GM23338 (cell line): Measurements from ENCODE around the gene HHIPL1. TPM values are rescaled to one million over a fixed set of nuclear protein-coding genes. Genes with fewer than 3 reads are reported as not detected.

ENCODE experiments used
- ATAC-seq: fragments of 200-7000 bp; cut with Tn5 transposase; 3 replicates; pipeline ENCODE4 v1.9.1; 2020
- DNase-seq: peaks from one replicate; pipeline ENCODE4 v3.0.0-alpha.2; 2015; ENCODE audit warnings: low spot score
- H2AFZ ChIP-seq: fragments of 200-600 bp; sonication (generic); 2 replicates; pipeline ENCODE4 v1.8.0; 2016; ENCODE audit warnings: antibody characterized with exemption, mild to moderate bottlenecking, moderate library complexity
- H3F3A ChIP-seq: fragments of 200-600 bp; sonication (generic); replicated peaks from 2 replicates; pipeline ENCODE4 v1.8.0; 2017; ENCODE audit warnings: antibody characterized with exemption, mixed run types, low read depth
- H3K27ac ChIP-seq: fragments of 200-600 bp; sonication (generic); 2 replicates; pipeline ENCODE4 v1.6.1; 2016; ENCODE audit warnings: low read depth
- H3K27me3 ChIP-seq: fragments of 200-600 bp; sonication (generic); 2 replicates; pipeline ENCODE4 v1.8.0; 2016; ENCODE audit warnings: mild to moderate bottlenecking, mixed run types, moderate library complexity; ENCODE audit not compliant: insufficient read depth
- H3K36me3 ChIP-seq: fragments of 200-600 bp; sonication (generic); 2 replicates; pipeline ENCODE4 v1.8.0; 2016; ENCODE audit warnings: mild to moderate bottlenecking; ENCODE audit not compliant: insufficient read depth
- H3K4me1 ChIP-seq: fragments of 200-600 bp; sonication (generic); 2 replicates; pipeline ENCODE4 v1.8.0; 2016; ENCODE audit warnings: mild to moderate bottlenecking, moderate library complexity; ENCODE audit not compliant: insufficient read depth
- H3K4me2 ChIP-seq: fragments of 200-600 bp; sonication (generic); 2 replicates; pipeline ENCODE4 v1.7.1; 2017; ENCODE audit warnings: mixed run types
- H3K4me3 ChIP-seq: fragments of 200-600 bp; sonication (generic); 2 replicates; pipeline ENCODE4 v1.6.1; 2016; ENCODE audit warnings: mixed run types
- H3K79me2 ChIP-seq: fragments of 200-600 bp; sonication (generic); replicated peaks from 2 replicates; pipeline ENCODE4 v1.8.0; 2017; ENCODE audit warnings: mild to moderate bottlenecking; ENCODE audit not compliant: insufficient read depth
- H3K9me2 ChIP-seq: fragments of 200-600 bp; sonication (generic); 2 replicates; pipeline ENCODE4 v1.8.0; 2017; ENCODE audit not compliant: insufficient read depth
- H4K20me1 ChIP-seq: fragments of 200-600 bp; sonication (generic); replicated peaks from 2 replicates; pipeline ENCODE4 v1.8.0; 2017; ENCODE audit warnings: mild to moderate bottlenecking; ENCODE audit not compliant: insufficient read depth
- H3K27ac Mint-ChIP-seq: 2 replicates; pipeline ENCODE4 v1.8.0; 2020; ENCODE audit warnings: inconsistent platforms, mild to moderate bottlenecking, moderate library complexity, mixed read lengths
- H3K27me3 Mint-ChIP-seq: 3 replicates; pipeline ENCODE4 v1.8.0; 2022; ENCODE audit warnings: low read depth, mild to moderate bottlenecking, moderate library complexity, mixed read lengths, inconsistent platforms; ENCODE audit not compliant: insufficient read depth, poor library complexity
- H3K36me3 Mint-ChIP-seq: 3 replicates; pipeline ENCODE4 v1.8.0; 2021; ENCODE audit warnings: low read depth, mild to moderate bottlenecking, inconsistent platforms, moderate library complexity, mixed read lengths
- H3K4me1 Mint-ChIP-seq: 3 replicates; pipeline ENCODE4 v1.8.0; 2020; ENCODE audit warnings: mild to moderate bottlenecking, inconsistent platforms, mixed read lengths
- H3K4me3 Mint-ChIP-seq: 3 replicates; pipeline ENCODE4 v1.8.0; 2021; ENCODE audit warnings: moderate library complexity, mild to moderate bottlenecking, inconsistent platforms, mixed read lengths
- H3K9me3 Mint-ChIP-seq: 3 replicates; pipeline ENCODE4 v1.8.0; 2020; ENCODE audit warnings: moderate library complexity, mild to moderate bottlenecking, inconsistent platforms, mixed read lengths
- CREB1 ChIP-seq: fragments of 250-450 bp; sonication (Bioruptor Pico); IDR thresholded peaks from 2 replicates; pipeline ENCODE4 v1.5.0; 2020; ENCODE audit warnings: low read depth, mild to moderate bottlenecking, moderate library complexity
- ETS1 ChIP-seq: IDR thresholded peaks from 2 replicates; pipeline ENCODE4 v1.6.1; 2016; ENCODE audit warnings: antibody characterized with exemption
- EZH2 ChIP-seq: fragments of 200-600 bp; sonication (generic); IDR thresholded peaks from one replicate; pipeline ENCODE4 v1.8.0; 2017; ENCODE audit warnings: antibody characterized with exemption, mild to moderate bottlenecking, low read depth; ENCODE audit not compliant: unreplicated experiment
- EZH2phosphoT487 ChIP-seq: fragments of 200-600 bp; sonication (generic); IDR thresholded peaks from one replicate; pipeline ENCODE4 v1.8.1; 2018; ENCODE audit warnings: antibody characterized with exemption; ENCODE audit not compliant: unreplicated experiment
- JUNB ChIP-seq: IDR thresholded peaks from one replicate; pipeline ENCODE4 v1.6.1; 2016; ENCODE audit warnings: antibody characterized with exemption; ENCODE audit not compliant: unreplicated experiment
- POLR2AphosphoS5 ChIP-seq: IDR thresholded peaks from 2 replicates; pipeline ENCODE4 v1.6.1; 2016; ENCODE audit warnings: antibody characterized with exemption, low read depth
- STAT1 ChIP-seq: IDR thresholded peaks from one replicate; pipeline ENCODE4 v1.6.1; 2016; ENCODE audit warnings: antibody characterized with exemption; ENCODE audit not compliant: unreplicated experiment
- ZNF114 ChIP-seq: fragments of 250-450 bp; sonication (Bioruptor Pico); IDR thresholded peaks from 2 replicates; pipeline ENCODE4 v1.5.0; 2020; ENCODE audit warnings: mild to moderate bottlenecking, moderate library complexity
- ZNF331 ChIP-seq: fragments of 250-450 bp; sonication (Bioruptor Pico); IDR thresholded peaks from 2 replicates; pipeline ENCODE4 v1.5.0; 2020; ENCODE audit warnings: low read depth, mild to moderate bottlenecking, moderate library complexity
- ZNF462 ChIP-seq: fragments of 250-450 bp; sonication (Bioruptor Pico); IDR thresholded peaks from 2 replicates; pipeline ENCODE4 v1.5.0; 2020; ENCODE audit warnings: mild to moderate bottlenecking, moderate library complexity
- polyA plus RNA-seq: library from polyadenylated mRNA; unstranded; fragments of >200 nt; fragmentation: Nextera tagmentation; extraction: Ambion mirVana; gene quantifications from 2 replicates; pipeline ENCODE4 v1.2.1, GENCODE V29; 2016
- total RNA-seq: library from RNA; depleted of rRNA; stranded (reverse); fragments of >200 nt; shearing (Covaris generic); gene quantifications from 2 replicates; pipeline ENCODE4 v1.2.3, GENCODE V29; 2014
- TF ChIP-seq, protein P1 (sequence below), 2 experiments: fragments of 200-600 bp in 1 of 2; sonication (generic) in 1 of 2; conservative IDR thresholded peaks; 2 replicates each; pipeline versions ENCODE4 v1.5.1 to v1.6.1; 2016 to 2017; ENCODE audit warnings: antibody characterized with exemption in 2 of 2, low read depth in 2 of 2, mild to moderate bottlenecking in 2 of 2, moderate library complexity in 1 of 2
- TF ChIP-seq, protein P2 (sequence below): IDR thresholded peaks from one replicate; pipeline ENCODE4 v1.6.1; 2018; ENCODE audit warnings: antibody characterized with exemption; ENCODE audit not compliant: unreplicated experiment

HHIPL1 gene
- total and polyA plus RNA-seq, 2 experiments from 2014 or later, result 1.9 to 2.0 TPM

GRCh38 chr14:99678198-99678597 lies 33.3 kb downstream of the HHIPL1 start (continued):
- TF ChIP-seq ETS1, result no peak
- TF ChIP-seq EZH2phosphoT487, result no peak
- TF ChIP-seq ZNF331 (CRISPR knock-in tag), result no peak
- no peak for TF ChIP-seq JUNB
- TF ChIP-seq EZH2, result no peak

GRCh38 chr14:99679111-99679510 lies 34.2 kb downstream of the HHIPL1 start:
- Histone ChIP-seq H3K27ac (no peak overlapping the region), H3K79me2 (no peaks in the 10 kb centered on the region), H3K36me3 (no peaks in the 10 kb centered on the region), H4K20me1 (no peaks in the 10 kb centered on the region), H3K9me2 (no peaks in the 10 kb centered on the region), H3K4me2 (no peak overlapping the region), H3K27me3 (no peaks in the 10 kb centered on the region), H2AFZ (no peak overlapping the region), H3F3A (no peaks in the 10 kb centered on the region), H3K4me1 (no peaks in the 10 kb centered on the region), H3K4me3 (no peak overlapping the region)
- peaks cover 22% of the 10 kb centered on the region; the same call in 2 of the 3 replicates for H3K36me3 Mint-ChIP-seq
- no peak for DNase-seq
- H3K27ac Mint-ChIP-seq, result no peak overlapping the region
- H3K27me3 Mint-ChIP-seq, result peaks cover 16% of the 10 kb centered on the region
- H3K4me1 Mint-ChIP-seq, result peaks cover 7% of the 10 kb centered on the region; the same call in 2 of the 3 replicates
- peaks cover 27% of the 10 kb centered on the region for H3K9me3 Mint-ChIP-seq
- no peak for ATAC-seq
- no peak overlapping the region for H3K4me3 Mint-ChIP-seq
- TF ChIP-seq ZNF114 (CRISPR knock-in tag), result no peak
- no peak for TF ChIP-seq CREB1 (CRISPR knock-in tag)
- TF ChIP-seq, protein P1, sequence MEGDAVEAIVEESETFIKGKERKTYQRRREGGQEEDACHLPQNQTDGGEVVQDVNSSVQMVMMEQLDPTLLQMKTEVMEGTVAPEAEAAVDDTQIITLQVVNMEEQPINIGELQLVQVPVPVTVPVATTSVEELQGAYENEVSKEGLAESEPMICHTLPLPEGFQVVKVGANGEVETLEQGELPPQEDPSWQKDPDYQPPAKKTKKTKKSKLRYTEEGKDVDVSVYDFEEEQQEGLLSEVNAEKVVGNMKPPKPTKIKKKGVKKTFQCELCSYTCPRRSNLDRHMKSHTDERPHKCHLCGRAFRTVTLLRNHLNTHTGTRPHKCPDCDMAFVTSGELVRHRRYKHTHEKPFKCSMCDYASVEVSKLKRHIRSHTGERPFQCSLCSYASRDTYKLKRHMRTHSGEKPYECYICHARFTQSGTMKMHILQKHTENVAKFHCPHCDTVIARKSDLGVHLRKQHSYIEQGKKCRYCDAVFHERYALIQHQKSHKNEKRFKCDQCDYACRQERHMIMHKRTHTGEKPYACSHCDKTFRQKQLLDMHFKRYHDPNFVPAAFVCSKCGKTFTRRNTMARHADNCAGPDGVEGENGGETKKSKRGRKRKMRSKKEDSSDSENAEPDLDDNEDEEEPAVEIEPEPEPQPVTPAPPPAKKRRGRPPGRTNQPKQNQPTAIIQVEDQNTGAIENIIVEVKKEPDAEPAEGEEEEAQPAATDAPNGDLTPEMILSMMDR (conservative IDR thresholded peaks at IDR 0.05; ENCODE audit: low read depth in 2 of 2), result no peak
- TF ChIP-seq ZNF462 (CRISPR knock-in tag), result no peak
- TF ChIP-seq ZNF331 (CRISPR knock-in tag), result no peak
- TF ChIP-seq JUNB, result no peak
- no peak for TF ChIP-seq EZH2phosphoT487
- TF ChIP-seq EZH2, result no peak
- TF ChIP-seq, protein P2, sequence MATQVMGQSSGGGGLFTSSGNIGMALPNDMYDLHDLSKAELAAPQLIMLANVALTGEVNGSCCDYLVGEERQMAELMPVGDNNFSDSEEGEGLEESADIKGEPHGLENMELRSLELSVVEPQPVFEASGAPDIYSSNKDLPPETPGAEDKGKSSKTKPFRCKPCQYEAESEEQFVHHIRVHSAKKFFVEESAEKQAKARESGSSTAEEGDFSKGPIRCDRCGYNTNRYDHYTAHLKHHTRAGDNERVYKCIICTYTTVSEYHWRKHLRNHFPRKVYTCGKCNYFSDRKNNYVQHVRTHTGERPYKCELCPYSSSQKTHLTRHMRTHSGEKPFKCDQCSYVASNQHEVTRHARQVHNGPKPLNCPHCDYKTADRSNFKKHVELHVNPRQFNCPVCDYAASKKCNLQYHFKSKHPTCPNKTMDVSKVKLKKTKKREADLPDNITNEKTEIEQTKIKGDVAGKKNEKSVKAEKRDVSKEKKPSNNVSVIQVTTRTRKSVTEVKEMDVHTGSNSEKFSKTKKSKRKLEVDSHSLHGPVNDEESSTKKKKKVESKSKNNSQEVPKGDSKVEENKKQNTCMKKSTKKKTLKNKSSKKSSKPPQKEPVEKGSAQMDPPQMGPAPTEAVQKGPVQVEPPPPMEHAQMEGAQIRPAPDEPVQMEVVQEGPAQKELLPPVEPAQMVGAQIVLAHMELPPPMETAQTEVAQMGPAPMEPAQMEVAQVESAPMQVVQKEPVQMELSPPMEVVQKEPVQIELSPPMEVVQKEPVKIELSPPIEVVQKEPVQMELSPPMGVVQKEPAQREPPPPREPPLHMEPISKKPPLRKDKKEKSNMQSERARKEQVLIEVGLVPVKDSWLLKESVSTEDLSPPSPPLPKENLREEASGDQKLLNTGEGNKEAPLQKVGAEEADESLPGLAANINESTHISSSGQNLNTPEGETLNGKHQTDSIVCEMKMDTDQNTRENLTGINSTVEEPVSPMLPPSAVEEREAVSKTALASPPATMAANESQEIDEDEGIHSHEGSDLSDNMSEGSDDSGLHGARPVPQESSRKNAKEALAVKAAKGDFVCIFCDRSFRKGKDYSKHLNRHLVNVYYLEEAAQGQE, result no peak
- no peak for TF ChIP-seq STAT1
- no peak for TF ChIP-seq POLR2AphosphoS5
